MCF 10A (cell line): ENCODE results near the gene UBAP1. TPM values are rescaled to one million over a fixed set of nuclear protein-coding genes. Genes with fewer than 3 reads are reported as not detected.
"Not testable (repeated sequence)": the region's sequence is repeated elsewhere in the genome, so short reads cannot be mapped to it uniquely, and the experiment has no call there.

Experiments used
- BruUV-seq: library from RNA; stranded (reverse); fragments of 400-500 nt; replicated peaks from 2 replicates; lab custom pipeline; 2021; lab: Mats Ljungman, UMichigan
- CTCF ChIA-PET: fragments of 300-600 bp; sonication (Branson Sonifier 250); formaldehyde crosslinking; extraction: SDS; loops from one replicate; lab custom pipeline; 2021; ENCODE audit warnings: antibody characterized with exemption, inconsistent platforms; lab: Yijun Ruan, JAX
- POLR2A ChIA-PET: fragments of 300-600, 350-650 bp; sonication (Branson Sonifier 250); formaldehyde crosslinking; extraction: SDS; loops from one replicate; lab custom pipeline; 2020; ENCODE audit warnings: antibody characterized with exemption, inconsistent platforms; lab: Yijun Ruan, JAX
- DNase-seq: peaks from one replicate; pipeline ENCODE4 v3.0.0-alpha.2; 2018; ENCODE audit not compliant: unreplicated experiment
- H3K27ac Mint-ChIP-seq: one replicate; pipeline ENCODE4 v1.8.0; 2022; ENCODE audit warnings: mild to moderate bottlenecking, low read depth, mixed read lengths; ENCODE audit not compliant: unreplicated experiment
- H3K27me3 Mint-ChIP-seq: one replicate; pipeline ENCODE4 v1.8.0; 2022; ENCODE audit warnings: mixed read lengths; ENCODE audit not compliant: insufficient read depth, unreplicated experiment
- H3K36me3 Mint-ChIP-seq: one replicate; pipeline ENCODE4 v1.8.0; 2022; ENCODE audit warnings: mild to moderate bottlenecking, moderate library complexity, mixed read lengths; ENCODE audit not compliant: insufficient read depth, unreplicated experiment
- H3K4me1 Mint-ChIP-seq: one replicate; pipeline ENCODE4 v1.8.0; 2022; ENCODE audit warnings: mixed read lengths; ENCODE audit not compliant: insufficient read depth, unreplicated experiment
- H3K4me3 Mint-ChIP-seq: one replicate; pipeline ENCODE4 v1.8.0; 2022; ENCODE audit warnings: mild to moderate bottlenecking, moderate library complexity, mixed read lengths; ENCODE audit not compliant: unreplicated experiment
- H3K9me3 Mint-ChIP-seq: one replicate; pipeline ENCODE4 v1.8.0; 2022; ENCODE audit warnings: mixed read lengths; ENCODE audit not compliant: unreplicated experiment
- CTCF ChIP-seq: fragments of 200-600 bp; IDR thresholded peaks from one replicate; pipeline ENCODE4 v1.8.0; 2022; ENCODE audit warnings: antibody characterized with exemption, mild to moderate bottlenecking; ENCODE audit not compliant: unreplicated experiment
- intact Hi-C: fragments of 100-400 bp; cut with micrococcal nuclease; formaldehyde crosslinking; loops from 2 replicates; pipeline ENCODE4 v1.14.1; 2022
- total RNA-seq: library from RNA; stranded (reverse); gene quantifications from 2 replicates; pipeline ENCODE4 v1.2.3, GENCODE V29; 2022

The UBAP1 gene
- total RNA-seq, 1 experiment from 2014 or later, result 64.4 TPM

GRCh38 chr9:34246453-34246852, 67.6 kb downstream of the UBAP1 start:
- no TSS peak for BruUV-seq
- Mint-ChIP-seq H3K27ac (no peak overlapping the region), H3K4me1 (peaks cover 6% of the 10 kb centered on the region), H3K27me3 (no peaks in the 10 kb centered on the region), H3K36me3 (peaks cover 75% of the 10 kb centered on the region), H3K4me3 (no peak overlapping the region), H3K9me3 (no peaks in the 10 kb centered on the region)
- DNase-seq, result no peak
- no peak for TF ChIP-seq CTCF
- POLR2A ChIA-PET, result no interaction called here
- CTCF ChIA-PET, result interaction anchor here (0.7 kb wide), 1 partner anchor 129 kb away, joined by 3 read pairs; no protein-coding TSS in a partner anchor
- intact Hi-C loops, result no loop called here

- DNase-seq, intact Hi-C loops, H3K4me3 Mint-ChIP-seq, H3K4me1 Mint-ChIP-seq, H3K27me3 Mint-ChIP-seq, H3K27ac Mint-ChIP-seq, H3K9me3 Mint-ChIP-seq, BruUV-seq: not testable (repeated sequence)
- CTCF ChIA-PET, result interaction anchor here (1.7 kb wide), 1 partner anchor 174 kb away, joined by 7 read pairs; no protein-coding TSS in a partner anchor
- POLR2A ChIA-PET, result interaction anchor here (1.7 to 1.8 kb wide), 2 partner anchors 9 to 69 kb away, joined by 5 to 6 read pairs; partner anchors contain the start of gene UBAP1
- peaks cover 71% of the 10 kb centered on the region for H3K36me3 Mint-ChIP-seq
Observed at GRCh38 chr9:34247782-34248181, 68.9 kb downstream of the UBAP1 start.

- no TSS peak for BruUV-seq
- no peak overlapping the region for H3K4me3 Mint-ChIP-seq
- peaks cover 70% of the 10 kb centered on the region for H3K36me3 Mint-ChIP-seq
- no peaks in the 10 kb centered on the region for H3K27me3 Mint-ChIP-seq
- peak overlapping the region; percentile 66 for H3K27ac Mint-ChIP-seq
- POLR2A ChIA-PET, result interaction anchor here (0.6 to 1.8 kb wide), 5 partner anchors 10 to 76 kb away, joined by 3 to 6 read pairs (median 4); partner anchors contain the start of gene UBAP1
- H3K4me1 Mint-ChIP-seq, result peaks cover 23% of the 10 kb centered on the region
- intact Hi-C loops, result no loop called here
- no peak for TF ChIP-seq CTCF
- no peak for DNase-seq
- CTCF ChIA-PET, result interaction anchor here (0.6 to 1.7 kb wide), 2 partner anchors 34 to 175 kb away, joined by 3 to 7 read pairs; no protein-coding TSS in a partner anchor
- H3K9me3 Mint-ChIP-seq, result no peaks in the 10 kb centered on the region
Observed at GRCh38 chr9:34249274-34249673, 70.4 kb downstream of the UBAP1 start.

GRCh38 chr9:34250721-34251120, 71.9 kb downstream of the UBAP1 start:
- DNase-seq, result no peak
- Mint-ChIP-seq H3K27ac (peak overlapping the region; percentile 47), H3K27me3 (no peaks in the 10 kb centered on the region), H3K4me1 (peaks cover 32% of the 10 kb centered on the region), H3K4me3 (no peak overlapping the region), H3K9me3 (no peaks in the 10 kb centered on the region), H3K36me3 (peaks cover 78% of the 10 kb centered on the region)
- intact Hi-C loops, result loop anchor here (5.0 to 10.0 kb wide), 3 partner anchors 77 to 354 kb away; partner anchors contain the start of genes KIF24 and NUDT2
- ChIA-PET POLR2A (interaction anchor here (1.0 to 6.1 kb wide), 2 partner anchors 44 to 70 kb away, joined by 3 to 86 read pairs; partner anchors contain the start of gene UBAP1), CTCF (interaction anchor here (0.6 to 1.3 kb wide), 3 partner anchors 13 to 101 kb away, joined by 3 read pairs; no protein-coding TSS in a partner anchor)
- BruUV-seq, result no TSS peak
- TF ChIP-seq CTCF, result no peak
